UCSD-AML1 (cell line): ENCODE measurements around the gene PCGF5.
"Not testable (repeated sequence)": the region's sequence is repeated elsewhere in the genome, so short reads cannot be mapped to it uniquely, and the experiment has no call there.

ENCODE experiments used
- DNase-seq: peaks from one replicate; lab custom pipeline; 2025; ENCODE audit not compliant: unreplicated experiment; lab: John Stamatoyannopoulos, UW

PCGF5 gene

GRCh38 chr10:91284486-91285090 lies 64.1 kb downstream of the PCGF5 start:
- no peak for DNase-seq

DNA sequence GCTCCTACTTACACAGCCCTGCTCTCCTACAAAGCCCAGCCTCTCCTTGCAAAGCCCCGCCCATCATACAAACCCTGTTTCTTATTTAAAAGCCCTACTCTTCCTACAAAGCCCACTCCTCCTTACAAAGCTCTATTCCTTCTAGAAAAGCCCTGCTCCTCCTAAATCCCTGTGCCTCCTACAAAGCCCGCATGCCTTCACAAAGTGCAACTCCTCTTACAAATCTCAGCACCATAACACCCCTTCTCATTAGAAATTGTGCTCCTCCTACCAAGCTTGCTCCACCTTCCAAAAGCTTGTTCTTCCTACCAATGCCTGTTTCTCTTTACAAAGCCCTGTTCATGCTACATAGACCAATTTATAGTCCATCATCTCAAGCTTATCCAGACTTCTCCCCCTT lies 66.1 kb downstream of the PCGF5 start:
- no peak for DNase-seq

GRCh38 chr10:91287276-91287675 lies 66.8 kb downstream of the PCGF5 start:
- no peak for DNase-seq

- no peak for DNase-seq
These were observed 67.4 kb downstream of the PCGF5 start for GRCh38 chr10:91287912-91288311.

DNA sequence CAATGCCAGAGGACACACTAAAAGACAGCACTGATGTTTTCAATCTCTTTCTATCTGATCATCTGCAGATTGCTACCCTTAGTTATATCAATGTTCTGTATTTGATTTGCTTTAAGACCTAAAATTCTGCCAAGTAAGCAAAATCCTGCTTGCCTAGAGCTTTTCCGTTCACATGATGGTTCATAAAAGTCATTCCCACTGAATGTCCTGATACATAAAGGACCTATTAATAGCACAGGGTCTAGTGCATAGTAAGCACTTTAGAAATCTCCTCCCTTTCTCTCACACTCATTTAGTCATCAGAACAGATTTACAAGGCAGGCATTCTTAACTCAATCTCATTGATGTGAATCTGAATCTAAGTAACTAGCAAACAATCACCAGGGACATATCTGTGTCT lies 68.8 kb downstream of the PCGF5 start:
- no peak for DNase-seq

DNA sequence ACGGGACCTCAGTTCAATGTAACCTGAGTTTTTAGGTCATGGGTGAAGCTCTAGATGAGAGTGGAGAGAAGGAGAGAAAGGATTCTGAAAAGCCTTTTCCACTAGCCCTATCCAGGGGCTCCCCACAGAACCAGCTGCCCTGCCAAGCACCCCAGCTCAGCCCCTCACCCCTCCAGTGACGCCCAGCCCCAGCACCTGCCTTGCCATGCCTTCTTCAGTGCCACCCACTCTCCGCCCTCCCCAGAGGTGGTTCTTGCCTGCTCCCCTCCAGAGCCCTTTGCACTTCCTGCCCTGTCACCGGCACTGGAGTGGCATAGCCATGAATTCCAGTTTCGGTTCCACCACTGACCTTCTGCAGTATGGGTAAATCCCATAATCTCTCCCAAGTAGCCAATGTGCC lies 70.1 kb downstream of the PCGF5 start:
- no peak for DNase-seq

- DNase-seq: no peak
These were observed 73.9 kb downstream of the PCGF5 start for GRCh38 chr10:91294134-91294906.

DNA sequence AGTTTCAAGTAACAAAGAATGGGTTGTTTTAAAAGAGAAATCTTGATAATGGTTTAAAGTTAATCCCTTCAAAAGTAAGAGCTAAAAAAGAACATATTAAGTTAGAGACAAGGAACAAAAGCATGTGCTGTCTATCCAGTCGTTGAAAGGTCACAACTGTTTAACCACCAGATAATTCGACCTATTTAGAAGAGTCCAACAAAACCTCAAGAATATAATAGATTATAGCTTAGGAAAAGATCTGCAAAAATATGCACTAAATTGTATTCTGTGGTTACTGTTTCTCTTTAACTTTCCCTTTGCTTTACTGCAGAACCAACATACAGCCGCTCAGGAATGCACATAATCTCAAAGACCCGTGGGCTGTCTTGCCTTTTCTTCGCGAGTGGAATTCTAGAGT lies 74.9 kb downstream of the PCGF5 start:
- DNase-seq: no peak

- no peak for DNase-seq
These were observed 76.0 kb downstream of the PCGF5 start for GRCh38 chr10:91296471-91296870.

GRCh38 chr10:91298224-91298871 lies 77.9 kb downstream of the PCGF5 start:
- DNase-seq: peak; percentile 65

DNA sequence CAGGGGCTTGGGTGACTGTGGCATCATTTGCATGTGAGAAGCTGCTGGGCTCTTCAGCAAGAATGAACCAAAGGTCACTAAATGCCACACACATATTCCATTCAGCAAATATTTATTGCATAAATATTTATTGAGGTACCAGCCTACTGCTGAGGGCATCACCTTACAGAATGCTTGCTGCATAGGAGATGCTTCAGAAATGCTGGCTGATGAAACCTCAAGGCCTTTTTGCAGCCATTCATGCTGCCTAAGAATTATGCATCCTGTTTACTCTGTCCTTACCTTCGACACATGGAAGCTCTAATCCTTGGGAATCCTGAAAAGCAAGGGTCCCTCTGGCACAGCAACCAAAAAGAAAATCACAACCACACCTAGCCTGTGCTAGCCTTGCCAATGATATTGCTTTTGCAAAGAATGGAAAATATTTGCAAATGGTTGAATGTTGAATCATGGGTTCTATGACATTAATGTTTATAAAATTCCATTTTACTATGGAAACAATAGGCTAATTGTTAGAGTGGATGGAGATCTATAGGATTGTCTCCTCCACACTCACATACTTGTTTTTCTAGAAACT lies 79.6 kb downstream of the PCGF5 start:
- DNase-seq: no peak

GRCh38 chr10:91302946-91303345 lies 82.5 kb downstream of the PCGF5 start:
- not testable (repeated sequence) for DNase-seq

GRCh38 chr10:91305979-91306378 lies 85.5 kb downstream of the PCGF5 start:
- DNase-seq: not testable (repeated sequence)

- DNase-seq: no peak
These were observed 87.0 kb downstream of the PCGF5 start for GRCh38 chr10:91307489-91307888.

DNA sequence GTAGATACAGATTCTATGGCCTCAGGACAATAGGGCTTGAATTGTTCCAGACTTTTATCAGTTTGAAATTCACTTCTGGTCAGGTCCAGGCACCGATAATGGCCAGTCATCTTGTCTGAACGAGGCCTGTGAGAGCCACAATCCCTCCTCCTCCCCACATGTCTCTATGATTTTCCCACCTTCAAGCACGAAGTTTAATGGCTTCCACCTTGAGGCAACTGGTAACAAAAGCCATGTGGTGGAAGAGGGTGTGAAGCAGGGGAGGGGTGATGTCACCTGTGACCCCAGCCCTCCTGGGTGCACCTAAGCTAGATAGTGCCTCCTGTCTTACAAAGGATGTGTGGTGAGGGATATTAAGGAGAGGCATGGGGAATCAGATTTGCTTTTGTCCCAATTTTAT lies 89.2 kb downstream of the PCGF5 start:
- no peak for DNase-seq

GRCh38 chr10:91311601-91312381 lies 91.3 kb downstream of the PCGF5 start:
- DNase-seq: no peak

DNA sequence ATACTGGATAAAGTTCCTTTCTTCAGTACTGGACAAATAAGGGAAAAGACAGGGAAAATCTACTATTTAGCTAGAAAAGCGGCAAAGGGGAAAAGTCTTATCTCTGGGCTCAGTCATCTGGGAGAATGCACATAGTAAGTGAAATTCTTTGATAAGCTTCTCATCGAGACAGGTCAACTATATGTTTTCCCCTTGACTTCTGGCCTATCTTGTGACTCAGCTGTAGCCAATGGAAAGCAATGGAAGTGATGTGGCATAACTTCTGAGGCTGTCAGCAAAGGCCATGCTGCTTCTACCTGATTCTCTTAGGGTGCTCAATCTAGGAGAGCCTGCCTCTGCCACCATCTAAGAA lies 91.9 kb downstream of the PCGF5 start:
- DNase-seq: no peak

GRCh38 chr10:91313796-91314485 lies 93.5 kb downstream of the PCGF5 start:
- no peak for DNase-seq

DNA sequence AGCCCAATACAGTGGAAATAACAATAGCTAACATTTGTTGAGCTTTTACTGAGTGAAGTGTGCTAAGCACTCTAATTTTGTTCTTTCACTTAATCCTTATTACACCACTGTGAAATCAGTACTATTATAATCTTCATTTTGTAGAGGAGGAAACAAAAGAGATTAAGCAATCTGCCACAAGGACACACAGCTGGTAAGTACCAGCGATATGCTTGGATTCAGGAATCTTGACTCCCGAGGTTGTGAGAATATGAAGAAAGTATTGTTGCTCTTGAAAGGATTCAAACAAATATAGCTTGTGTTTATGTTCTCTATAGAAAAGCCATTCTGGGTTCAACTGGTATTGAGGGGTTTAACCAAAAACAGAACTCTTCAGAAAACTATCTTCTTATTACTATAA lies 96.0 kb downstream of the PCGF5 start:
- DNase-seq: no peak

DNA sequence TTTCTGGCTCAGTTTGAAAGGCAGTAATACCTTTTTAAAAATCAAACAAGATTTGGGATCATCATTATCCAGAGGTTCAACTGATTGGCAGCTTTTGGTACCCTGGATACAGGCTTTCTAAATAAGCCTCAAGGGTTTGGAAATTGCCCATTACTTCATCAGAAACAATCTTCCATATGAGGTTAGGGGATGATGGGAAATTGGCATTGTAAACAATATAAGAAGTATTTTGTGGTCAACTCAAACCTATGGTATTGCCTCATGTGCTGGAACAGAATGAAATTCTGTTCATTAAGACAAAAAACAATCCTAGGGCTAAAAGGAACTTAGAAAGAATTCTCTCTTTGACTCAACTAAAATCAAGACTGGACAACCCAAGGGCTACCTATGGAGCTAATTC lies 97.1 kb downstream of the PCGF5 start:
- DNase-seq: no peak

- DNase-seq: no peak
These were observed 98.9 kb downstream of the PCGF5 start for GRCh38 chr10:91319336-91319735.
